Activated CD4-positive, alpha-beta T cell treated with anti-CD3 and anti-CD28 coated beads, Interleukin-2, amount 10 ng/mL, durations not matched to agents 24 days and 14 days (primary cell): ENCODE data around the gene NPPC. TPM values are rescaled to one million over a fixed set of nuclear protein-coding genes. Genes with fewer than 3 reads are reported as not detected.

Experiments used
- DNase-seq: peaks from one replicate; pipeline ENCODE4 v3.0.0; 2022
- H3K27ac Mint-ChIP-seq: one replicate; pipeline ENCODE4 v1.8.0; 2022; ENCODE audit warnings: mild to moderate bottlenecking, mixed read lengths
- H3K27me3 Mint-ChIP-seq: one replicate; pipeline ENCODE4 v1.8.0; 2022; ENCODE audit warnings: mixed read lengths
- H3K36me3 Mint-ChIP-seq: one replicate; pipeline ENCODE4 v1.8.0; 2022; ENCODE audit warnings: low read depth, mild to moderate bottlenecking, mixed read lengths
- H3K4me1 Mint-ChIP-seq: one replicate; pipeline ENCODE4 v1.8.0; 2021; ENCODE audit warnings: mixed read lengths
- H3K4me3 Mint-ChIP-seq: one replicate; pipeline ENCODE4 v1.8.0; 2022; ENCODE audit warnings: mild to moderate bottlenecking, moderate library complexity, mixed read lengths
- H3K9me3 Mint-ChIP-seq: one replicate; pipeline ENCODE4 v1.8.0; 2021; ENCODE audit warnings: mixed read lengths
- intact Hi-C: fragments of 100-400 bp; cut with micrococcal nuclease; formaldehyde crosslinking; loops from one replicate; pipeline ENCODE4 v1.15.1; 2023
- total RNA-seq: library from RNA; stranded (reverse); gene quantifications from 2 replicates; pipeline ENCODE4 v1.2.3, GENCODE V29; 2022

The NPPC gene
- total RNA-seq, 1 donor from 2014 or later = 2.2 TPM

DNA sequence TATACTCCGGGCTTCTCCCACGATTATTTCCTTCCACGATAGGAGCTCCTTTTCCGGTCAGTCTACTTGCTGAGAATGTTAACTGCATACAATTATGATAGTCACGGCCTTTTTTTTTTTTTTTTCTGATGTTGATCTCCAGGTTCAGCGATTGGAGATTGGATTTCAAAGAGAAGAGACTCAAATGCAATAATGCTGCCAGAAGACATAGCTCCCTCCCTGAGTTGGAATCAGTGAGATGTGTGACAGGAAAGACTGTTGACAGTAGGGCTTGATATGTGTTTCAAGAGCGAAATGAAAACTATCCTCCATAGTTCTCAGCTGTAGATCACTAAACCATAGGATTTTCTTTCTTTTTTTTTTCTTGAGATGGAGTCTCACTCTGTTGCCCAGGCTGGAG lies 47.0 kb downstream of the NPPC start:
- Mint-ChIP-seq H3K27ac (no peak overlapping the region), H3K4me3 (no peak overlapping the region), H3K27me3 (peaks cover 11% of the 10 kb centered on the region), H3K9me3 (no peaks in the 10 kb centered on the region), H3K4me1 (no peaks in the 10 kb centered on the region), H3K36me3 (no peaks in the 10 kb centered on the region)
- DNase-seq = no peak
- intact Hi-C loops = no loop called here

DNA sequence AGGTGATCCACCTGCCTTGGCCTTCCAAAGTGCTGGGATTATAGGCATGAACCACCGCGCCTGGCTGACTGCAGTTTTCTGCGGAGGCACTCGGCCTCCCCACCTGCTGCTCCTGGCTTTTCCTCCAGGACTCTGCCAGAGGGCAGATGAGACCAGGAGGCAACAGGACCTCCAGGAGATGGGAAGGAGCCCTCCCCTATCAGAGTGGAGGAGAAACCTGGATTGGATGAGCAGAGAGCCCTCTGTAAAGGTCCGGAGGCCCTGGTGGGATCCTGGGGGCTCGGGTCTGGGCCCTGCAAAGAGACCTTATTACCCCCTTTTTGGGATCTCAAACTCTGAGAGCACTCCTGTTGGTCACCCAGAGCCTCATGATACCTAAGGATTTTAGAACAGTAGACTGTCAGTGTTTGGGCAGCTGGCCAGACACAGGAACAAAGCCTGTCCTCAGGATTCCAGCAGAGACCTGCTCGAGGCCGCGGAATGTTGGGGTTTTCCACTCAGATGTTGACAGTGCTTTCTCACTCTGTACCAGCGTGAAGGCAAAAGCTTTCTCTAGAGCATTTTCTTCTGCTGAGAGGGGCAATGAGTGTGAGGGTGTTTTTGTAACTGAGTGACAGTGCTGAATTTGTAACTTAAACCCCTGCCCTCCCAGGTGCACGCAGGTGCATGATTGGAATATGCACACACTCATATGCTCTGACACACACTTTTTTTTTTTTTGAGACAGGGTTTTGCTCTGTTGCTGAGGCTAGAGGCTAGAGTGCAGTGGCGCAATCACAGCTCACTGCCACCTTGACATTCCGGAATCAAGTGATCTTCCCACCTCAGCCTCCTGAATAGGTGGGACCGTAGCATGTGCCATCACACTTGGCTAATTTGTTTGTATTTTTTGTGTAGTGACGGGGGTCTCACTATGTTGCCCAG lies 48.4 kb downstream of the NPPC start:
- Mint-ChIP-seq H3K4me1 (no peaks in the 10 kb centered on the region), H3K9me3 (no peaks in the 10 kb centered on the region), H3K27ac (no peak overlapping the region), H3K36me3 (no peaks in the 10 kb centered on the region), H3K4me3 (no peak overlapping the region), H3K27me3 (peaks cover 8% of the 10 kb centered on the region)
- no peak for DNase-seq
- intact Hi-C loops = no loop called here

DNA sequence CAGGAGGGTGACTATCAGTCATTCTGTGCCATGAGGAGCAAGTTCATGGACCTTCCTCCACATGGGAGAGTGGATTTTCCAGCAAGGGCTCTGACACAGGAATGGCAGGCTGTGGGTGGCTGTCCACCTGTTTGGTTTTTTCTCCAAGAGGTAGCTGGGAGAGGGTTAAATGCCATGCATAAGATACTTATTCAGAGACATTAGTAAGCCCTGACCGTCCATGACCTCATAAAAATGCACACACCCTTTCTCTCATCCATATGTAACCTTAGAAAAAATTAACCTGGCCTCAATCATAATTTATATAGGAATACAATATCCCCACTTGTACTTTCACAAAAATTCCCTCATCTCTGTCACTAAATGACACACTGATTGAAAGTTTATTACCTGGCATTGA lies 51.3 kb downstream of the NPPC start:
- peaks cover 2% of the 10 kb centered on the region for H3K27me3 Mint-ChIP-seq
- DNase-seq = no peak
- no peaks in the 10 kb centered on the region for H3K4me1 Mint-ChIP-seq
- no peak overlapping the region for H3K4me3 Mint-ChIP-seq
- H3K27ac Mint-ChIP-seq = no peak overlapping the region
- no peaks in the 10 kb centered on the region for H3K9me3 Mint-ChIP-seq
- intact Hi-C loops = no loop called here
- H3K36me3 Mint-ChIP-seq = peaks cover 1% of the 10 kb centered on the region

Other genes with a start within 250 kb of the NPPC start
- 2,376 and 2,379 TPM in 2 replicates for gene PTMA, start 217.9 kb downstream of the NPPC start, total RNA-seq
- 33.4 and 36.0 TPM in 2 replicates for gene PDE6D, start 145.1 kb downstream of the NPPC start, total RNA-seq
- 66.7 and 67.6 TPM in 2 replicates for gene COPS7B, start 140.0 kb downstream of the NPPC start, total RNA-seq
- 27.8 and 29.5 TPM in 2 replicates for gene DIS3L2, start 35.3 kb upstream of the NPPC start, total RNA-seq